Measurements from ENCODE around the gene C12orf57.

C12orf57 gene

GRCh38 chr12:6987956-6988553, 44.2 kb downstream of the C12orf57 start:
- DNase-seq (ENCODE audit: low spot score) (no peak), FAIRE-seq (no peak)
